Peyer's patch (tissue), 4 donors: Measurements from ENCODE around the gene KANSL3. TPM values are rescaled to one million over a fixed set of nuclear protein-coding genes. Genes with fewer than 3 reads are reported as not detected.
"Not testable (repeated sequence)": the region's sequence is repeated elsewhere in the genome, so short reads cannot be mapped to it uniquely, and the experiment has no call there.

Experiments used
- DNase-seq, 3 donors: peaks; one replicate each; pipeline ENCODE4 v3.0.0-alpha.2; 2017 to 2019
- H3K27ac ChIP-seq, 4 donors: fragments of 200-600 bp; sonication (generic); one replicate each; pipeline ENCODE4 v1.5.1; 2016 to 2019
- H3K27me3 ChIP-seq, 2 donors: fragments of 200-600 bp; sonication (generic); one replicate each; pipeline ENCODE4 v1.5.1; 2019
- H3K36me3 ChIP-seq, 3 donors: fragments of 200-600 bp; sonication (generic); one replicate each; pipeline ENCODE4 v1.5.1; 2016 to 2019
- H3K4me1 ChIP-seq, 4 donors: fragments of 200-600 bp; sonication (generic); one replicate each; pipeline ENCODE4 v1.5.1; 2016 to 2019
- H3K4me3 ChIP-seq, 4 donors: fragments of 200-600 bp; sonication (generic); 1 replicate in 3 of 4; 2 replicates in 1 of 4; pipeline ENCODE4 v1.5.1; 2016 to 2019; ENCODE audit warnings: mild to moderate bottlenecking in 1 of 4
- H3K9me3 ChIP-seq, 4 donors: fragments of 200-600 bp; sonication (generic); one replicate each; pipeline ENCODE4 v1.5.1; 2016 to 2019; ENCODE audit warnings: mild to moderate bottlenecking in 1 of 4
- CTCF ChIP-seq, 6 experiments: fragments of 450-650 bp in 4 of 6; fragments of 200-600 bp in 2 of 6; sonication (generic) in 1 of 6; IDR thresholded peaks; one replicate each; pipeline ENCODE4 v1.5.1; 2017 to 2019; ENCODE audit warnings: antibody characterized with exemption in 6 of 6, mild to moderate bottlenecking in 3 of 6, moderate library complexity in 1 of 6
- POLR2A ChIP-seq, 2 donors: fragments of 450-650 bp; IDR thresholded peaks; one replicate each; pipeline ENCODE4 v1.5.1; 2017; ENCODE audit warnings: antibody characterized with exemption in 2 of 2, mild to moderate bottlenecking in 2 of 2, moderate library complexity in 2 of 2
- total RNA-seq, 4 donors: library from RNA; depleted of rRNA; stranded (reverse); fragments of >200 nt; gene quantifications; one replicate each; pipeline ENCODE4 v1.1.0, GENCODE V29; 2016

The KANSL3 gene
- total RNA-seq, 4 donors from 2014 or later: 31.5 to 69.2 (median 59.6) TPM

DNA sequence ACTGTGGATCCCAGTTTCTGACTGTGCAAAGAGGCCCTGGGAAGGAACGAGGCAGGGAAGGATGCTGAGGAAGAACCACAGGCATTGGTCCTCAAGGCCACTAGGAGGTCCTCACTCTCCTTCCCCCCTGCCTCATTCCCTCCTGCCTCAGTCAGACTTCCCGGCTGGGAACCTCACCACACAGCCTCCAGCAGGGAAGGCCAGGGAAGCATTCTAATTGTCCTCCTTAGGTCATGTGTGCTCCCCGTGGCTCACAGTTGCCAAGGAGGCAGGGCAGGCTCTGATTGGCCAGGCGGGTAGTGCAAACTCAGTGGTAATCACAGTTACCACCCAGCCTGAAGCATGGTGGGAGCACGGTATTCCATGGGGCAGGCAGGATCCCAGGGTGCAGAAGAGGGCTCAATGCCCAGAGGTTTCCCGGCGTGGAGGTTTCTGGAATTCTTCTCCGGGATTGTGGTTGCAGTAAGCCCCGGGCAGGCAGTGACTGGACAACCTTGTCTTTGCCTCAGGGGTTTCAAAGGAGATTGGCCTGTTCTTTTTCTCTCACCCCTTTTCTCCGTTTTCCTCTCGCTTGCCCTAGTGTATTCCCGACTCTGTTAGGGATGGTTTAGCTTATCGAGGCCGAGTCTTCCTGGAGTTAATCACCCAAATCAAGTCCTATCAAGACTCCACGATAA, 31.6 kb upstream of the KANSL3 start:
- H3K27me3 ChIP-seq: no peaks in the 10 kb centered on the region
- TF ChIP-seq CTCF (IDR thresholded peaks at IDR 0.05) (no peak), POLR2A (IDR thresholded peaks at IDR 0.05) (no peak)
- peak in 1 of 3 donors; percentile 26 for DNase-seq
- no peaks in the 10 kb centered on the region for H3K9me3 ChIP-seq
- H3K4me3 ChIP-seq: no peak overlapping the region
- no peaks in the 10 kb centered on the region for H3K36me3 ChIP-seq
- H3K4me1 ChIP-seq: no peaks in the 10 kb centered on the region
- H3K27ac ChIP-seq: no peak overlapping the region

DNA sequence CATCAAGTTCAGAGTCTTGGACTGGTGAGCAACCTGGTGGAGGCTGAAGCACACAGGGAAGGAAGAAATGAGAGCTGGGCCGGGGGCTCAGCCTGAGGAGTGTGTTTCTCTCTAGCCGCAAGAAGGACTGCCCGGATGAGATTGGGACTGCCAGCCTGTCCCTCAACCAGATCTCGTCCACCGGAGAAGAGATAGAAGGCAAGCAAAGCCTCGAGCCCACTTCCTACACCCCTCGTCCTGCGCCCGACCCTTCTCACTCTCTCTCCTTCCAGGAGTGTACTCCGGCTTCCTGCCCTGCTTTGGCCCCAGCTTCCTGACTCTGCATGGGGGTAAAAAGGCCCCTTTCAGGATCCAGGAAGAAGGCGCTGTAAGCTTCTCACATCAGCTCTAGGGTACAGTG, 30.7 kb upstream of the KANSL3 start:
- H3K27me3 ChIP-seq: no peaks in the 10 kb centered on the region
- no peak for DNase-seq
- no peaks in the 10 kb centered on the region for H3K4me1 ChIP-seq
- H3K9me3 ChIP-seq: no peaks in the 10 kb centered on the region
- no peak overlapping the region for H3K27ac ChIP-seq
- no peaks in the 10 kb centered on the region for H3K36me3 ChIP-seq
- TF ChIP-seq POLR2A (IDR thresholded peaks at IDR 0.05) (no peak), CTCF (IDR thresholded peaks at IDR 0.05) (no peak)
- H3K4me3 ChIP-seq: no peak overlapping the region

DNA sequence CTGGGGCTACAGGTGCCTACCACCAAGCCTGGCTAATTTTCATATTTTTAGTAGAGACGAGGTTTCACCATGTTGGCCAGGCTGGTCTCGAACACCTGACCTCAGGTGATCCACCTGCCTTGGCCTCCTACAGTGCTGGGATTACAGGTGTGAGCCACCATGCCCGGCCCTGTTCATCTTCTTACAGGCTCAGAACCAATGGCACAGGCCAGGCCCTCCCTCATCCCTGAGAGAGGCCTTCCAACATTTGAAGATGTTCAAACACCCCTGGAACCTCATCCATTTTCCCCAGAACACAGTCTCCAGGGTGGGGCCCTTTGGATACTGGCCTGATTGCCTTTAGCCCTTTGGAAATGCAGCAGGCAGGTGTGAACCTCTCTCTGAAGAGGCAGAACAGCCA, 27.6 kb upstream of the KANSL3 start:
- not testable (repeated sequence) for H3K4me1 ChIP-seq, H3K4me3 ChIP-seq, H3K9me3 ChIP-seq, H3K27me3 ChIP-seq, H3K36me3 ChIP-seq, DNase-seq
- H3K27ac ChIP-seq: peak overlapping the region in 1 of 4 donors; percentile 22

- peak in 1 of 3 donors; percentile 44 for DNase-seq
- no peak overlapping the region for H3K4me3 ChIP-seq
- H3K27ac ChIP-seq: peak overlapping the region in 1 of 4 donors; percentile 22
- TF ChIP-seq CTCF (IDR thresholded peaks at IDR 0.05): no peak
- H3K36me3 ChIP-seq: no peaks in the 10 kb centered on the region
- H3K27me3 ChIP-seq: no peaks in the 10 kb centered on the region
- H3K9me3 ChIP-seq: no peaks in the 10 kb centered on the region
- no peaks in the 10 kb centered on the region for H3K4me1 ChIP-seq
Observed at GRCh38 chr2:96665083-96665569, 27.0 kb upstream of the KANSL3 start.

GRCh38 chr2:96664366-96664925, 26.3 kb upstream of the KANSL3 start:
- Histone ChIP-seq H3K4me3 (no peak overlapping the region), H3K27me3 (no peaks in the 10 kb centered on the region), H3K4me1 (no peaks in the 10 kb centered on the region), H3K36me3 (no peaks in the 10 kb centered on the region), H3K27ac (no peak overlapping the region), H3K9me3 (no peaks in the 10 kb centered on the region)
- no peak for DNase-seq
- TF ChIP-seq POLR2A (IDR thresholded peaks at IDR 0.05) (no peak), CTCF (IDR thresholded peaks at IDR 0.05) (no peak)

DNA sequence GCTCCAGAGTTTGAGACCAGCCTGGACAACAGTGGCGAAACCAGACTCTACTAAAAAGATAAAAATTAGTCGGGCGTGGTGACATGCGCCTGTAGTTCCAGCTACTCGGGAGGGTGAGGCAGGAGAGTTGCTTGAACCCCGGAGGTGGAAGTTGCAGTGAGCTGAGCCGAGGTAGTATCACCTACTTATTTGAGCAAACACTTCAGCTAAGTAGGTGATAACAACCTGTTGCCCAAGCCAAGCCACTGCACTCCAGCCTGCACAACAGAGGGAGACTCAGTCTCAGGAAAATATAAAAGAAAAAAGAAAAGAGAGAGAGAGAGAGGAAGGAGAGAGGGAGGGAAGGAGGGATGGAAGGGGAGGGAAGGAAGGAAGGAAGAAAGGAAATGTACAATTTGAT, 25.7 kb upstream of the KANSL3 start:
- DNase-seq: peak in 1 of 3 donors; percentile 21
- Histone ChIP-seq H3K4me1 (no peaks in the 10 kb centered on the region), H3K27me3 (no peaks in the 10 kb centered on the region), H3K36me3 (no peaks in the 10 kb centered on the region), H3K4me3 (no peak overlapping the region), H3K9me3 (no peaks in the 10 kb centered on the region), H3K27ac (no peak overlapping the region)
- TF ChIP-seq POLR2A (IDR thresholded peaks at IDR 0.05) (no peak), CTCF (IDR thresholded peaks at IDR 0.05) (no peak)
